GM10266 (cell line): Measurements from ENCODE around the gene UNC50.

Source experiments
- DNase-seq: peaks from one replicate; pipeline ENCODE4 v3.0.0; 2012; ENCODE audit errors: extremely low spot score
- CTCF ChIP-seq: IDR thresholded peaks from 2 replicates; pipeline ENCODE4 v1.5.1; 2012; ENCODE audit warnings: mild to moderate bottlenecking, low read depth; ENCODE audit not compliant: control insufficient read depth, insufficient read depth; ENCODE audit errors: missing control alignments

Gene UNC50

GRCh38 chr2:98608116-98608961, at the start of gene UNC50, which contains the start of gene COA5:
Gene UNC50 (plus strand): TSS chr2:98608589. CDS start chr2:98609760, 1,171 bp downstream.
Gene COA5 (minus strand): TSS chr2:98608512. CDS start chr2:98608405, 107 bp downstream.
- DNase-seq: peak; percentile 95
- no peak for TF ChIP-seq CTCF

GRCh38 chr2:98558852-98559530, 49.4 kb upstream of the UNC50 start:
- no peak for TF ChIP-seq CTCF
- no peak for DNase-seq

- no peak for DNase-seq
- no peak for TF ChIP-seq CTCF
Observed at GRCh38 chr2:98559581-98559980, 48.8 kb upstream of the UNC50 start.

GRCh38 chr2:98560256-98560771, 48.1 kb upstream of the UNC50 start:
- TF ChIP-seq CTCF: no peak
- DNase-seq: no peak

GRCh38 chr2:98561018-98561417, 47.4 kb upstream of the UNC50 start:
- TF ChIP-seq CTCF: no peak

GRCh38 chr2:98561902-98562695, 46.3 kb upstream of the UNC50 start:
- no peak for DNase-seq
- no peak for TF ChIP-seq CTCF

More at GRCh38 chr2:98561018-98561417, 47.4 kb upstream of the UNC50 start:
- no peak for DNase-seq
